Mesendoderm (in vitro differentiated cells): ENCODE results near the gene NDUFB2.
"Not testable (repeated sequence)": the region's sequence is repeated elsewhere in the genome, so short reads cannot be mapped to it uniquely, and the experiment has no call there.

Source experiments
- DNase-seq: peaks from one replicate; pipeline ENCODE4 v3.0.0; 2013
- H2AK5ac ChIP-seq: 2 replicates; pipeline ENCODE4 v1.6.1; 2013; ENCODE audit warnings: low read length, inconsistent platforms
- H2BK120ac ChIP-seq: 2 replicates; pipeline ENCODE4 v1.6.1; 2013; ENCODE audit warnings: low read depth, mild to moderate bottlenecking, low read length, moderate library complexity, mixed read lengths
- H2BK15ac ChIP-seq: replicated peaks from 2 replicates; pipeline ENCODE4 v1.6.1; 2013; ENCODE audit warnings: low read depth, mild to moderate bottlenecking, moderate library complexity
- H2BK5ac ChIP-seq: 2 replicates; pipeline ENCODE4 v1.6.1; 2013; ENCODE audit warnings: low read length, inconsistent platforms
- H3K18ac ChIP-seq: 2 replicates; pipeline ENCODE4 v1.6.1; 2013; ENCODE audit warnings: mild to moderate bottlenecking, low read length, mixed read lengths
- H3K23ac ChIP-seq: one replicate; pipeline ENCODE4 v1.6.1; 2013; ENCODE audit warnings: low read length
- H3K27ac ChIP-seq: 2 replicates; pipeline ENCODE4 v1.5.1; 2013; ENCODE audit warnings: low read depth, mild to moderate bottlenecking, inconsistent platforms, low read length, moderate library complexity
- H3K27me3 ChIP-seq: 2 replicates; pipeline ENCODE4 v1.6.1; 2013; ENCODE audit warnings: low read length, control low read depth, mild to moderate bottlenecking, inconsistent platforms; ENCODE audit not compliant: insufficient read depth, poor library complexity
- H3K36me3 ChIP-seq: 2 replicates; pipeline ENCODE4 v1.6.1; 2013; ENCODE audit warnings: low read length, inconsistent platforms; ENCODE audit not compliant: control insufficient read depth, insufficient read depth
- H3K4ac ChIP-seq: one replicate; pipeline ENCODE4 v1.6.1; 2013; ENCODE audit warnings: low read depth, mild to moderate bottlenecking, low read length, moderate library complexity
- H3K4me1 ChIP-seq: 2 replicates; pipeline ENCODE4 v1.6.1; 2013; ENCODE audit warnings: low read depth, low read length, inconsistent platforms; ENCODE audit not compliant: control insufficient read depth
- H3K4me2 ChIP-seq: 2 replicates; pipeline ENCODE4 v1.6.1; 2013; ENCODE audit warnings: low read length
- H3K4me3 ChIP-seq: 2 replicates; pipeline ENCODE4 v1.5.1; 2013; ENCODE audit warnings: mild to moderate bottlenecking, low read length
- H3K56ac ChIP-seq: one replicate; pipeline ENCODE4 v1.6.1; 2013; ENCODE audit warnings: low read length
- H3K79me1 ChIP-seq: 2 replicates; pipeline ENCODE4 v1.6.1; 2013; ENCODE audit warnings: low read length, inconsistent platforms
- H3K79me2 ChIP-seq: 2 replicates; pipeline ENCODE4 v1.6.1; 2013; ENCODE audit warnings: mild to moderate bottlenecking, low read length; ENCODE audit not compliant: control insufficient read depth, insufficient read depth
- H3K9ac ChIP-seq: 2 replicates; pipeline ENCODE4 v1.6.1; 2013; ENCODE audit warnings: low read length, inconsistent platforms
- H4K5ac ChIP-seq: one replicate; pipeline ENCODE4 v1.6.1; 2013; ENCODE audit warnings: low read length
- H4K8ac ChIP-seq: one replicate; pipeline ENCODE4 v1.6.1; 2013; ENCODE audit warnings: low read depth, mild to moderate bottlenecking, control low read depth, low read length, moderate library complexity
- WGBS: extraction: QIAGEN DNeasy Blood & Tissue Kit; methylation state at CpG from one replicate; pipeline ENCODE4 v1.1.7; 2013; ENCODE audit warnings: low lambda C conversion rate, missing lambda C conversion rate; ENCODE audit not compliant: insufficient coverage; ENCODE audit errors: extremely low coverage; 5-methylcytosine and 5-hydroxymethylcytosine counted together

The NDUFB2 gene

GRCh38 chr7:140707132-140707531 is 10.6 kb downstream of the NDUFB2 start:
- Histone ChIP-seq H4K8ac (no peak overlapping the region), H2BK5ac (no peak overlapping the region), H3K27ac (no peak overlapping the region), H3K27me3 (no peaks in the 10 kb centered on the region), H3K79me1 (peaks cover 4% of the 10 kb centered on the region), H3K36me3 (peaks cover 2% of the 10 kb centered on the region), H2BK15ac (no peak overlapping the region), H3K4me1 (no peaks in the 10 kb centered on the region), H3K23ac (no peak overlapping the region), H3K4ac (no peak overlapping the region), H2BK120ac (no peak overlapping the region), H3K4me2 (no peak overlapping the region), H3K4me3 (no peak overlapping the region), H2AK5ac (no peak overlapping the region), H4K5ac (no peak overlapping the region), H3K9ac (no peak overlapping the region), H3K18ac (no peak overlapping the region), H3K56ac (no peak overlapping the region), H3K79me2 (no peaks in the 10 kb centered on the region)
- no CpG with 5 or more reads among the region's 5 CpGs for WGBS
- no peak for DNase-seq

- not testable (repeated sequence) for H3K9ac ChIP-seq
These were observed 12.3 kb downstream of the NDUFB2 start for GRCh38 chr7:140708764-140709163.

GRCh38 chr7:140712392-140712791 is 15.9 kb downstream of the NDUFB2 start:
- not testable (repeated sequence) for H3K4me2 ChIP-seq, H2BK15ac ChIP-seq, H4K8ac ChIP-seq, H2BK120ac ChIP-seq, H2BK5ac ChIP-seq, H3K4ac ChIP-seq, DNase-seq, H3K36me3 ChIP-seq, H4K5ac ChIP-seq, H3K9ac ChIP-seq, H3K4me1 ChIP-seq, H3K79me1 ChIP-seq, H2AK5ac ChIP-seq, H3K27me3 ChIP-seq, H3K56ac ChIP-seq, H3K79me2 ChIP-seq, H3K27ac ChIP-seq, H3K4me3 ChIP-seq, H3K23ac ChIP-seq, H3K18ac ChIP-seq

More at GRCh38 chr7:140708764-140709163, 12.3 kb downstream of the NDUFB2 start:
- not testable (repeated sequence) for H3K18ac ChIP-seq, H3K36me3 ChIP-seq, H2BK15ac ChIP-seq, H3K79me2 ChIP-seq, H4K5ac ChIP-seq, H3K56ac ChIP-seq, H3K79me1 ChIP-seq, H2BK5ac ChIP-seq, H3K23ac ChIP-seq, H3K4me2 ChIP-seq, H4K8ac ChIP-seq, H3K4me1 ChIP-seq, H3K27me3 ChIP-seq, H3K4ac ChIP-seq, DNase-seq, H2AK5ac ChIP-seq, H3K4me3 ChIP-seq, H3K27ac ChIP-seq, H2BK120ac ChIP-seq
- no CpG with 5 or more reads among the region's 4 CpGs for WGBS

- DNase-seq = no peak
- H2BK5ac ChIP-seq = no peak overlapping the region
- H3K23ac ChIP-seq = no peak overlapping the region
- H2BK15ac ChIP-seq = no peak overlapping the region
- H3K9ac ChIP-seq = no peak overlapping the region
- H3K79me2 ChIP-seq = no peaks in the 10 kb centered on the region
- H3K79me1 ChIP-seq = no peaks in the 10 kb centered on the region
- no peak overlapping the region for H3K4me3 ChIP-seq
- H3K4ac ChIP-seq = no peak overlapping the region
- no peak overlapping the region for H3K4me2 ChIP-seq
- no peak overlapping the region for H4K8ac ChIP-seq
- H2BK120ac ChIP-seq = no peak overlapping the region
- H2AK5ac ChIP-seq = no peak overlapping the region
- no peak overlapping the region for H3K18ac ChIP-seq
- H3K27ac ChIP-seq = no peak overlapping the region
- no peaks in the 10 kb centered on the region for H3K4me1 ChIP-seq
- no peaks in the 10 kb centered on the region for H3K27me3 ChIP-seq
- no CpG with 5 or more reads among the region's 10 CpGs for WGBS
- no peak overlapping the region for H3K56ac ChIP-seq
- H4K5ac ChIP-seq = no peak overlapping the region
- no peaks in the 10 kb centered on the region for H3K36me3 ChIP-seq
These were observed 18.0 kb downstream of the NDUFB2 start for GRCh38 chr7:140714331-140715040.

GRCh38 chr7:140719721-140720120 is 23.2 kb downstream of the NDUFB2 start:
- Histone ChIP-seq H4K5ac (no peak overlapping the region), H3K4ac (no peak overlapping the region), H3K23ac (no peak overlapping the region), H2BK120ac (no peak overlapping the region), H3K18ac (no peak overlapping the region), H3K79me2 (no peaks in the 10 kb centered on the region), H3K4me1 (no peaks in the 10 kb centered on the region), H2BK15ac (no peak overlapping the region), H3K36me3 (no peaks in the 10 kb centered on the region), H4K8ac (no peak overlapping the region), H2BK5ac (no peak overlapping the region), H3K27me3 (no peaks in the 10 kb centered on the region), H2AK5ac (no peak overlapping the region), H3K79me1 (no peaks in the 10 kb centered on the region), H3K56ac (no peak overlapping the region), H3K27ac (no peak overlapping the region), H3K4me3 (no peak overlapping the region), H3K9ac (no peak overlapping the region), H3K4me2 (no peak overlapping the region)
- WGBS = no CpG with 5 or more reads among the region's 5 CpGs
- no peak for DNase-seq

- Histone ChIP-seq H2BK120ac (no peak overlapping the region), H3K4me1 (no peaks in the 10 kb centered on the region), H3K9ac (no peak overlapping the region), H2AK5ac (no peak overlapping the region), H3K79me2 (no peaks in the 10 kb centered on the region), H3K23ac (no peak overlapping the region), H3K79me1 (no peaks in the 10 kb centered on the region), H3K36me3 (no peaks in the 10 kb centered on the region), H3K18ac (no peak overlapping the region), H4K5ac (no peak overlapping the region), H4K8ac (no peak overlapping the region), H2BK15ac (no peak overlapping the region), H3K4ac (no peak overlapping the region), H3K56ac (no peak overlapping the region), H3K4me2 (no peak overlapping the region), H2BK5ac (no peak overlapping the region), H3K4me3 (no peak overlapping the region), H3K27me3 (no peaks in the 10 kb centered on the region), H3K27ac (no peak overlapping the region)
- no peak for DNase-seq
- no CpG with 5 or more reads among the region's 1 CpG for WGBS
These were observed 25.7 kb downstream of the NDUFB2 start for GRCh38 chr7:140722254-140722653.
